Gastrocnemius medialis (tissue), 4 donors: ENCODE results near the gene MFSD11. TPM values are rescaled to one million over a fixed set of nuclear protein-coding genes. Genes with fewer than 3 reads are reported as not detected.

Experiments used
- ATAC-seq, 2 donors: fragments of 150-250 bp; one replicate each; pipeline ENCODE4 v1.9.1; 2016
- DNase-seq, 2 donors: peaks; one replicate each; pipeline ENCODE4 v3.0.0-alpha.2; 2019
- H3K27ac ChIP-seq, 4 donors: fragments of 200-600 bp; sonication (generic); 1 replicate in 1 of 4; 2 replicates in 3 of 4; pipeline ENCODE4 v1.5.1; 2016 to 2018; ENCODE audit warnings: mild to moderate bottlenecking in 2 of 4, moderate library complexity in 1 of 4
- H3K27me3 ChIP-seq, 3 donors: fragments of 200-600 bp; sonication (generic) in 2 of 3; 1 replicate in 1 of 3; 2 replicates in 2 of 3; pipeline versions ENCODE4 v1.5.1 to v1.6.0; 2016 to 2019; ENCODE audit warnings: mild to moderate bottlenecking in 1 of 3, moderate library complexity in 1 of 3
- H3K36me3 ChIP-seq, 2 donors: fragments of 200-600 bp; sonication (generic) in 1 of 2; one replicate each; pipeline ENCODE4 v1.5.1; 2017 to 2018
- H3K4me1 ChIP-seq, 2 donors: fragments of 200-600 bp; sonication (generic) in 1 of 2; one replicate each; pipeline ENCODE4 v1.5.1; 2016 to 2017; ENCODE audit warnings: mild to moderate bottlenecking in 2 of 2
- H3K4me3 ChIP-seq, 4 donors: fragments of 200-600 bp; sonication (generic) in 3 of 4; 1 replicate in 1 of 4; 2 replicates in 3 of 4; pipeline ENCODE4 v1.5.1; 2016 to 2019; ENCODE audit warnings: mild to moderate bottlenecking in 2 of 4
- H3K9me3 ChIP-seq, 3 donors: fragments of 200-600 bp; sonication (generic) in 2 of 3; 1 replicate in 1 of 3; 2 replicates in 2 of 3; pipeline ENCODE4 v1.5.1; 2016 to 2019
- CTCF ChIP-seq, 5 experiments: fragments of 450-650 bp in 3 of 5; fragments of 200-600 bp in 2 of 5; sonication (generic) in 2 of 5; IDR thresholded peaks in 4 of 5; conservative IDR thresholded peaks in 1 of 5; 1 replicate in 4 of 5; 2 replicates in 1 of 5; pipeline ENCODE4 v1.5.1; 2016 to 2019; ENCODE audit warnings: antibody characterized with exemption in 5 of 5, mild to moderate bottlenecking in 3 of 5, moderate library complexity in 3 of 5
- POLR2A ChIP-seq, 2 donors: fragments of 450-650 bp; IDR thresholded peaks; one replicate each; pipeline ENCODE4 v1.6.1; 2017; ENCODE audit warnings: antibody characterized with exemption in 2 of 2, mild to moderate bottlenecking in 2 of 2, moderate library complexity in 2 of 2
- in situ Hi-C, 4 donors: fragments of 200-750 bp; cut with MboI; loops; one replicate each; pipeline versions ENCODE4 v1.15.0 to v1.8.0; 2017; ENCODE audit warnings: low sequenced_read_pairs in 4 of 4
- intact Hi-C: fragments of 100-400 bp; cut with DNase I; formaldehyde crosslinking; loops from one replicate; pipeline ENCODE4 v1.15.1; 2023; ENCODE audit warnings: low total_unique reads
- total RNA-seq, 4 donors: library from RNA; depleted of rRNA; stranded (reverse); fragments of >200 nt; gene quantifications; one replicate each; pipeline versions ENCODE4 v1.1.0 to v1.2.3, GENCODE V29; 2016

Gene MFSD11
- total RNA-seq, 4 donors from 2014 or later, result 14.0 to 24.2 (median 19.5) TPM

- no peaks in the 10 kb centered on the region for H3K27me3 ChIP-seq
- H3K4me3 ChIP-seq, result no peak overlapping the region
- ATAC-seq, result no peak
- peaks cover 0 to 46% of the 10 kb centered on the region in 2 donors for H3K36me3 ChIP-seq
- peak overlapping the region; percentile 70 to 81 (median 81) for H3K27ac ChIP-seq
- no peak for TF ChIP-seq POLR2A (IDR thresholded peaks at IDR 0.05)
- no peak for TF ChIP-seq CTCF (IDR thresholded peaks at IDR 0.05 in 4 of 5, conservative IDR thresholded peaks at IDR 0.05 in 1 of 5)
- no peaks in the 10 kb centered on the region for H3K9me3 ChIP-seq
- DNase-seq, result no peak
- in situ Hi-C loops (no loop called here), intact Hi-C loops (no loop called here)
- peaks cover 10 to 14% of the 10 kb centered on the region in 2 donors for H3K4me1 ChIP-seq
Observed at GRCh38 chr17:76748657-76749056, 10.7 kb downstream of the MFSD11 start.

DNA sequence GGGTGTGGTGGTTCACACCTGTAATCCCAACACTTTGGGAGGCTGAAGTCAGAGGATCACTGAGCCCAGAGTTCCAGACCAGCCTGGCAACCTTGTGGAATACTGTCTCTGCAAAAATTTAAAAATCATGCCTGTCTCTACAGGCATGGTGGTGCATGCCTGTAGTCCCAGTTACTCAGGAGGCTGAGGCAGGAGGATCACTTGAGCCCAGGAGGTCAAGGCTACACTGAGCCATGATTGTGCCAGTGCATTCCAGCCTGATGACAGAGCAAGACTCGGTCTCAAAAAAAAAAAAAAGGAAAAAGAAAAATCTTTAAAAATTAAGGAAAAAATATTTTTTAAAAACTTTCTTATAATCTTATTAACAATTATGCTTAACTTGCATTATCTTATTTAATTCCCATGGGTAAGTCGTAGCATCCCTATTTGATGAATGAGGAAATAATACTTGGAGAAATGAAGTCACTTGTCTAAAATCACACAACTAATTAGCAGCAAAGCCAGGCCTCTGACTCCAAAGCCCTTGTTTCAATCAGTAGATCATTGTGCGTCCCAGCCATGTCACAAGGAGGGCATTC lies 13.6 kb downstream of the MFSD11 start:
- no peaks in the 10 kb centered on the region for H3K9me3 ChIP-seq
- no peaks in the 10 kb centered on the region for H3K27me3 ChIP-seq
- peaks cover 8 to 11% of the 10 kb centered on the region in 2 donors for H3K4me1 ChIP-seq
- TF ChIP-seq POLR2A (IDR thresholded peaks at IDR 0.05), result no peak
- TF ChIP-seq CTCF (IDR thresholded peaks at IDR 0.05 in 4 of 5, conservative IDR thresholded peaks at IDR 0.05 in 1 of 5), result no peak
- DNase-seq (no peak), ATAC-seq (no peak)
- in situ Hi-C loops, result no loop called here
- H3K36me3 ChIP-seq, result peaks cover 0 to 41% of the 10 kb centered on the region in 2 donors
- no peak overlapping the region for H3K27ac ChIP-seq
- intact Hi-C loops, result no loop called here
- H3K4me3 ChIP-seq, result no peak overlapping the region

GRCh38 chr17:76752006-76752405 lies 14.1 kb downstream of the MFSD11 start:
- Histone ChIP-seq H3K4me3 (no peak overlapping the region), H3K9me3 (no peaks in the 10 kb centered on the region), H3K27me3 (no peaks in the 10 kb centered on the region), H3K36me3 (peaks cover 0 to 41% of the 10 kb centered on the region in 2 donors), H3K4me1 (peaks cover 8 to 11% of the 10 kb centered on the region in 2 donors), H3K27ac (no peak overlapping the region)
- TF ChIP-seq POLR2A (IDR thresholded peaks at IDR 0.05), result no peak
- TF ChIP-seq CTCF (IDR thresholded peaks at IDR 0.05 in 4 of 5, conservative IDR thresholded peaks at IDR 0.05 in 1 of 5), result no peak
- in situ Hi-C loops, result no loop called here
- DNase-seq, result no peak
- intact Hi-C loops, result no loop called here
- no peak for ATAC-seq

GRCh38 chr17:76753061-76753961 lies 15.4 kb downstream of the MFSD11 start:
- peaks cover 0 to 52% of the 10 kb centered on the region in 2 donors for H3K36me3 ChIP-seq
- H3K9me3 ChIP-seq, result no peaks in the 10 kb centered on the region
- H3K4me1 ChIP-seq, result peaks cover 0 to 1% of the 10 kb centered on the region in 2 donors
- ATAC-seq (no peak), DNase-seq (no peak)
- no peak overlapping the region for H3K4me3 ChIP-seq
- in situ Hi-C loops (no loop called here), intact Hi-C loops (no loop called here)
- no peak overlapping the region for H3K27ac ChIP-seq
- H3K27me3 ChIP-seq, result no peaks in the 10 kb centered on the region
- no peak for TF ChIP-seq CTCF (IDR thresholded peaks at IDR 0.05 in 4 of 5, conservative IDR thresholded peaks at IDR 0.05 in 1 of 5)
